KMS-11 (cell line): ENCODE data around the gene BTBD8.

Experiments
- H2AFZ ChIP-seq: fragments of 200-600 bp; sonication (generic); 2 replicates; pipeline ENCODE4 v1.6.1; 2016; ENCODE audit warnings: antibody characterized with exemption, mixed run types, low read depth
- H3K27ac ChIP-seq: fragments of 200-600 bp; sonication (generic); 2 replicates; pipeline ENCODE4 v1.6.1; 2016; ENCODE audit warnings: mild to moderate bottlenecking, mixed run types
- H3K27me3 ChIP-seq: fragments of 200-600 bp; sonication (generic); 2 replicates; pipeline ENCODE4 v1.6.1; 2017; ENCODE audit warnings: mild to moderate bottlenecking, low read depth, mixed run types, moderate library complexity; ENCODE audit not compliant: insufficient read depth
- H3K36me3 ChIP-seq: fragments of 200-600 bp; sonication (generic); 2 replicates; pipeline ENCODE4 v1.6.1; 2017; ENCODE audit warnings: mild to moderate bottlenecking, mixed run types; ENCODE audit not compliant: insufficient read depth
- H3K4me1 ChIP-seq: fragments of 200-600 bp; sonication (generic); 2 replicates; pipeline ENCODE4 v1.6.1; 2016; ENCODE audit warnings: mild to moderate bottlenecking, low read depth, mixed run types; ENCODE audit not compliant: poor library complexity, severe bottlenecking
- H3K4me2 ChIP-seq: fragments of 200-600 bp; sonication (generic); 2 replicates; pipeline ENCODE4 v1.7.0; 2016; ENCODE audit warnings: mild to moderate bottlenecking, mixed run types
- H3K4me3 ChIP-seq: fragments of 200-600 bp; sonication (generic); IDR thresholded peaks from 2 replicates; pipeline ENCODE4 v1.6.1; 2017; ENCODE audit warnings: low read depth, low read length, mixed read lengths; ENCODE audit not compliant: insufficient read depth
- H3K79me2 ChIP-seq: fragments of 200-600 bp; sonication (generic); 2 replicates; pipeline ENCODE4 v1.6.1; 2016; ENCODE audit warnings: low read depth, mixed run types; ENCODE audit not compliant: insufficient read depth
- H3K9ac ChIP-seq: fragments of 200-600 bp; sonication (generic); 2 replicates; pipeline ENCODE4 v1.6.1; 2016; ENCODE audit warnings: mild to moderate bottlenecking, mixed run types
- H4K20me1 ChIP-seq: fragments of 200-600 bp; sonication (generic); 2 replicates; pipeline ENCODE4 v1.6.1; 2016; ENCODE audit warnings: mild to moderate bottlenecking, mixed run types; ENCODE audit not compliant: insufficient read depth
- TF ChIP-seq, protein P1 (sequence below): fragments of 200-600 bp; sonication (generic); conservative IDR thresholded peaks from 2 replicates; pipeline ENCODE4 v1.6.1; 2017; ENCODE audit warnings: low read depth, mild to moderate bottlenecking, antibody characterized with exemption, low read length, moderate library complexity, mixed read lengths

Gene BTBD8

GRCh38 chr1:92084651-92085050 lies 4.5 kb downstream of the BTBD8 start:
- H3K9ac ChIP-seq: no peak overlapping the region
- H3K4me2 ChIP-seq: no peak overlapping the region
- no peak overlapping the region for H2AFZ ChIP-seq
- no peak overlapping the region for H3K27ac ChIP-seq
- no peak overlapping the region for H3K4me3 ChIP-seq
- H3K36me3 ChIP-seq: no peaks in the 10 kb centered on the region
- TF ChIP-seq, protein P1, sequence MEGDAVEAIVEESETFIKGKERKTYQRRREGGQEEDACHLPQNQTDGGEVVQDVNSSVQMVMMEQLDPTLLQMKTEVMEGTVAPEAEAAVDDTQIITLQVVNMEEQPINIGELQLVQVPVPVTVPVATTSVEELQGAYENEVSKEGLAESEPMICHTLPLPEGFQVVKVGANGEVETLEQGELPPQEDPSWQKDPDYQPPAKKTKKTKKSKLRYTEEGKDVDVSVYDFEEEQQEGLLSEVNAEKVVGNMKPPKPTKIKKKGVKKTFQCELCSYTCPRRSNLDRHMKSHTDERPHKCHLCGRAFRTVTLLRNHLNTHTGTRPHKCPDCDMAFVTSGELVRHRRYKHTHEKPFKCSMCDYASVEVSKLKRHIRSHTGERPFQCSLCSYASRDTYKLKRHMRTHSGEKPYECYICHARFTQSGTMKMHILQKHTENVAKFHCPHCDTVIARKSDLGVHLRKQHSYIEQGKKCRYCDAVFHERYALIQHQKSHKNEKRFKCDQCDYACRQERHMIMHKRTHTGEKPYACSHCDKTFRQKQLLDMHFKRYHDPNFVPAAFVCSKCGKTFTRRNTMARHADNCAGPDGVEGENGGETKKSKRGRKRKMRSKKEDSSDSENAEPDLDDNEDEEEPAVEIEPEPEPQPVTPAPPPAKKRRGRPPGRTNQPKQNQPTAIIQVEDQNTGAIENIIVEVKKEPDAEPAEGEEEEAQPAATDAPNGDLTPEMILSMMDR: no peak
- no peaks in the 10 kb centered on the region for H3K27me3 ChIP-seq
- H4K20me1 ChIP-seq: no peaks in the 10 kb centered on the region
- H3K4me1 ChIP-seq: peaks cover 7% of the 10 kb centered on the region
- H3K79me2 ChIP-seq: no peaks in the 10 kb centered on the region

DNA sequence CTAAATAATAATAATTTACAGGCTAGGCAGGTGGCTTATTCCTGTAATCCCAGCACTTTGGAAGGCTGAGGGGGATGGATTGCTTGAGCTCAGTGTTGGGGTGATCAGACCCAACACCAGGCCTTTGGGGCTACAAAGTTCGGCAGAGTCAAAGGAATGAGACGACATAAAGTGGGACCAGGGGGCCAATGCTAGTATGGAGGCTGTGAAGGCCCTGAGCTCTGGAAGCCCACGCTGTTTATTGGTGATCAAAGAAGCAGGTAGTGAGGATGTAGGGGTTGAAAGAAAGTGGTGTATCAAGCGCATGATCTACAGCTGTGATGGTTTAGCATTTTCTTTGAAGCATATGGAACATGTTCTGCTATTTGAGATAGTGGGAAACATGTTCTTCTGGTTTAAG lies 5.6 kb downstream of the BTBD8 start:
- Histone ChIP-seq H3K27me3 (no peaks in the 10 kb centered on the region), H3K4me1 (peaks cover 4% of the 10 kb centered on the region), H3K36me3 (no peaks in the 10 kb centered on the region), H3K27ac (no peak overlapping the region), H3K4me2 (no peak overlapping the region), H4K20me1 (no peaks in the 10 kb centered on the region), H3K79me2 (no peaks in the 10 kb centered on the region), H3K9ac (no peak overlapping the region), H3K4me3 (no peak overlapping the region), H2AFZ (no peak overlapping the region)
- TF ChIP-seq, protein P1: no peak

GRCh38 chr1:92087542-92087941 lies 7.4 kb downstream of the BTBD8 start:
- Histone ChIP-seq H3K36me3 (no peaks in the 10 kb centered on the region), H3K4me1 (no peaks in the 10 kb centered on the region), H3K9ac (no peak overlapping the region), H3K27ac (no peak overlapping the region), H3K79me2 (no peaks in the 10 kb centered on the region), H3K4me3 (no peak overlapping the region), H3K27me3 (no peaks in the 10 kb centered on the region), H4K20me1 (no peaks in the 10 kb centered on the region), H3K4me2 (no peak overlapping the region), H2AFZ (no peak overlapping the region)
- TF ChIP-seq, protein P1: no peak

DNA sequence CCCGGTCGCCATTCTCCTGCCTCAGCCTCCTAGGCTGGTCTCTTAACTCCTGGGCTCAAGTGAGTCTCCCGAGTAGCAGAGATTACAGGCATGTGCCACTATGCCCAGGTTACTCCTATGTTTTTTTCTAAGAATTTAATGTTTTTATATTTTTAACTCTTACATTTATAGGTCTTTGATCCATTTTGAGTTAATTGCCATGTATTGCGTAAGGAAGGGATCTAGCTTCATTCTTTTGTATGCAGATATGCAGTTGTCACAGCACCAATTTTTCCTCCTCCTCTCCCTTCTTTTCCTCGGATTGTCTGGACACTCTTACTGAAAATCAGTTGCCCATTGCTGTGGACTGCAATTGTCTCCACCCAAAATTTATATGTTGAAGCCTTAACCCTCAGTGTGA lies 11.5 kb downstream of the BTBD8 start:
- no peak overlapping the region for H2AFZ ChIP-seq
- H3K4me2 ChIP-seq: no peak overlapping the region
- H3K27me3 ChIP-seq: no peaks in the 10 kb centered on the region
- no peak overlapping the region for H3K27ac ChIP-seq
- TF ChIP-seq, protein P1: no peak
- no peaks in the 10 kb centered on the region for H4K20me1 ChIP-seq
- H3K4me1 ChIP-seq: no peaks in the 10 kb centered on the region
- H3K36me3 ChIP-seq: no peaks in the 10 kb centered on the region
- no peak overlapping the region for H3K4me3 ChIP-seq
- no peak overlapping the region for H3K9ac ChIP-seq
- no peaks in the 10 kb centered on the region for H3K79me2 ChIP-seq
